ENCODE measurements around the gene NANS. TPM values are rescaled to one million over a fixed set of nuclear protein-coding genes. Genes with fewer than 3 reads are reported as not detected.
A peak's percentile ranks its signal among the peaks of the same experiment; 100 is the strongest.
"Not testable (repeated sequence)": the region's sequence is repeated elsewhere in the genome, so short reads cannot be mapped to it uniquely, and the experiment has no call there.

Gene NANS, protein sequence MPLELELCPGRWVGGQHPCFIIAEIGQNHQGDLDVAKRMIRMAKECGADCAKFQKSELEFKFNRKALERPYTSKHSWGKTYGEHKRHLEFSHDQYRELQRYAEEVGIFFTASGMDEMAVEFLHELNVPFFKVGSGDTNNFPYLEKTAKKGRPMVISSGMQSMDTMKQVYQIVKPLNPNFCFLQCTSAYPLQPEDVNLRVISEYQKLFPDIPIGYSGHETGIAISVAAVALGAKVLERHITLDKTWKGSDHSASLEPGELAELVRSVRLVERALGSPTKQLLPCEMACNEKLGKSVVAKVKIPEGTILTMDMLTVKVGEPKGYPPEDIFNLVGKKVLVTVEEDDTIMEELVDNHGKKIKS
- 54.0 and 57.1 TPM in 2 replicates for total RNA-seq

DNA sequence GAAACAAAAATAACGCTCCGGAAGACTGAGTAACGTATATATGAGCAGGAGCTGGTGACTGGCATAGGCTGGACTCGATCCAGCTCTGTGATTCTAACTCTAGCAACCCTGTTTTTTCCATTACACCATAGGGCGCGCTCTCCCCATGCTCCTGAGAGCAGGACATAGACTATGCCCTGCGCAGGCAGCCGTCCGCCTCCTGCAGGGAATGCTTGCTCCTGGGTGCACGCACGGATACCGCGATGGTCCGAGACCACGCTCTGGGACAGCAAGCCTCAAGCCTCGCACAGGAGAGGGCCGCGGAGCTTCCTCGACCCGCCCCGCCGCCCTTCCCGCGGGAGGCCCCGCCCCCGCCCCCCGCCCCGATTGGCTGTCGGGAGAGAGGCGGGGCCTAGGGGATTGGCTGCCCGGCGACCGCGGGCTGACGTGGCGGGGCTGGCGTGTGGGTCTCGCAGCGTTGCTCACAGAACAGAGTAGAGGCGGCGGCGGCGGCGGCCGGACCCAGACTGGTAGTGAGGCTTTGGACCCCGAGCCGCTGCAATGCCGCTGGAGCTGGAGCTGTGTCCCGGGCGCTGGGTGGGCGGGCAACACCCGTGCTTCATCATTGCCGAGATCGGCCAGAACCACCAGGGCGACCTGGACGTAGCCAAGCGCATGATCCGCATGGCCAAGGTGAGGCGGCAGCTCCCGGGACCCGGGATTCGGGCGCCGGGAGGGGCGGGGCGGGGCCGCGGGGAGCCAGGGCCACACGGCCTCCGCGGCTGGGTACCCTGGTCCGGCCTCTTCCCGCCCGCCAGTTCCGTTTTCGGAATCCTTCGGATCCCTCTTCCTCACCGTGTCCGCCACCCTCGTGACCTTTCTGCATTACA is at the start of gene NANS:
Gene NANS, plus strand, starts transcription at position 464 of the 869 bp plus-strand sequence. Its CDS starts 77 bp downstream, at position 541.
- Mint-ChIP-seq H3K4me3 (peak within 1 kb of the TSS; percentile 93), H3K27me3 (no peaks in the 10 kb centered on the region), H3K36me3 (ENCODE audit: low read depth) (peaks cover 23% of the 10 kb centered on the region), H3K9me3 (no peaks in the 10 kb centered on the region), H3K27ac (peak within 1 kb of the TSS; percentile 97), H3K4me1 (peaks cover 33% of the 10 kb centered on the region)
- intact Hi-C loops (cut with micrococcal nuclease), result loop anchor here (1.0 to 5.0 kb wide), 6 partner anchors 11 to 200 kb away; partner anchors contain the start of genes ANP32B, CORO2A and TRMO
- DNase-seq, result peak; percentile 98

DNA sequence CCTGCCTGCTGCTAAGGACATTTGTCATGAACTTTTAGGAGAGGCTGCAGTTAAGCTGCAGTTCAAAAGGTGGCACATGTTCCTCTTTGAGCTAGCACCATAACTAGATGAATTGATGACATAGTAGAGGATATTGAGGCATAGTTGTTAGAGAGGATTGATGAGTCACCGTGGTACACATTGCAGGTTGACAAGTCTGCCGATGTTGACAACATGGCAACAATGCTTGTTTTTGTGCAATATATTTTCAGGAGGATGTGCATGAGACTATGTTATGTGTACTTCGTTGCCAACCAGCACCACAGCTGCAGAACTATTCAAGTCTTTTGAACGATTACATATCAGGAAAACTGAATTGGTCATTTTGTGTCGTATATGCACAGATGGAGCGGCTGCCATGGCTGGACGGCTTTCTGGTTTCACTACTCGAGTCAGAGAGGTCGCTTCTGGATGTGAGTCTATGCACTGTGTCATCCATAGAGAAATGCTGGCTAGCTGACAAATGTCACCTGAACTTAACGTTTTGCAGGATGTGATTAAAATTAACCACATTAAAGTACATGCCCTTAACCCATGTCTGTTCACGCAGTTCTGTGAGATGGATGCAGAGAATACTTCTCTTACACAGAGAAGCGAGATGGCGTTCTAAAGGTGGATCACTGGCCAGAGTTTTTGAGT is 49.1 kb upstream of the NANS start:
- intact Hi-C loops (cut with micrococcal nuclease), result loop anchor here (2.0 to 10.0 kb wide), 2 partner anchors 21 to 343 kb away; no protein-coding TSS in a partner anchor
- Mint-ChIP-seq H3K36me3 (ENCODE audit: low read depth) (peaks cover 77% of the 10 kb centered on the region), H3K27me3 (no peaks in the 10 kb centered on the region), H3K4me3 (no peak overlapping the region), H3K4me1 (peaks cover 29% of the 10 kb centered on the region), H3K27ac (peak overlapping the region; percentile 73), H3K9me3 (no peaks in the 10 kb centered on the region)
- DNase-seq, result no peak

DNA sequence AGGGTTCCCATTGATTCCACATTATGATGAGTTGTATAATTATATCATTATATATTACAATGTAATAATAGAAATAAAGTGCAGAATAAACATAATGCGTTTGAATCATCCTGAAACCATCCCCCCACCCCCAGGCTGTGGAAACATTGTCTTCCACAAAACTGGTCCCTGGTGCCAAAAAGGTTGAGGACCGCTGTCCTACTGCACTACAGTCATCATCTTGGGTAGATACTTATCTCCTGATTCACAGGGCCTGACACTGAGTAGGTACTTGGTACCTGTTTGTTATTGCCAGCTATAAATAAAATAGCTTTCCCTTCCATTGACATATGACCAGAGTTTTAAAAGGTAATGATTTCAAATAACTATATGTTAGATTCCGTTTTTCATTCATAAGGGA is 47.8 kb upstream of the NANS start:
- no peak overlapping the region for H3K4me3 Mint-ChIP-seq
- H3K4me1 Mint-ChIP-seq, result peaks cover 27% of the 10 kb centered on the region
- H3K36me3 Mint-ChIP-seq (ENCODE audit: low read depth), result peaks cover 77% of the 10 kb centered on the region
- intact Hi-C loops (cut with micrococcal nuclease), result loop anchor here (10.0 kb wide), 1 partner anchor 344 kb away; no protein-coding TSS in a partner anchor
- H3K27ac Mint-ChIP-seq, result no peak overlapping the region
- no peaks in the 10 kb centered on the region for H3K9me3 Mint-ChIP-seq
- DNase-seq, result no peak
- no peaks in the 10 kb centered on the region for H3K27me3 Mint-ChIP-seq

DNA sequence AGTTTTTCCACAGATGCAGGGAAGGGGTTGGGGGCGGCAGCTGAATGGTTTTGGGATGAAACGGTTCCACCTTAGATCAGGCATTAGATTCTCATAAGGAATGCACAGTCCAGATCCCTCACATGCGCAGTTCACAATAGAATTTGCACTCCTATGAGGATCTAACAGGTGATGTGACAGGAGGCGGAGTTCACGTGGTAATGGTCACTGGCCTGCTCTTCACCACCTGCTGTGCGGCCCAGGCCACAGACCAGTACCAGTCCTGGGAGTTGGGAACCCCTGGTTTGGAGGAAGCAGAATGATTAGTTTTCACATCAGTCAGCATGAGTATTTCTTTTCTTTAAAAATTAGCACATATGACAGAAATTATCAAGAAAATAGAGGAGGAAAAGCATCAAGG is 47.1 kb upstream of the NANS start:
- intact Hi-C loops (cut with micrococcal nuclease), result loop anchor here (10.0 kb wide), 1 partner anchor 345 kb away; no protein-coding TSS in a partner anchor

DNA sequence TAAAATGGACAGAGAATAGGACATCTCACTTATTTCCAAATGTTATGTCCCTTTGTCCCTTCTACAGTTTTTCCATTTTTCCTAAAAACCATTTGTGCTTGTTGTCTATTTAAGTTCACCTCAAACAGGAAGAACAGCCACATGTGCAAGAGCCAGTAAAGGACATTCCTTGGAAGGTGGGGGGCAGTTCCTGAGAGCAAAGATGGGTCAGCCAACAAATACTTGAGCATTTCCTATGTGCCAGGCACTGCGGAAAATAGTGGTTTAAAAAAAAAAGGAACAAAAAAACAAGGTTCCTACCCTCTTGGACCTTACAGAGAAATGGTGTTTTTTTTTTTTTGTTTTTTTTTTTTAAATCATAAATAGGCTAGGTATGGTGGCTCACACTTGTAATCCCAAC is 46.6 kb upstream of the NANS start:
- Mint-ChIP-seq H3K4me1 (peaks cover 22% of the 10 kb centered on the region), H3K4me3 (no peak overlapping the region), H3K9me3 (no peaks in the 10 kb centered on the region), H3K27ac (no peak overlapping the region), H3K36me3 (ENCODE audit: low read depth) (peaks cover 74% of the 10 kb centered on the region), H3K27me3 (no peaks in the 10 kb centered on the region)
- DNase-seq, result no peak
- intact Hi-C loops (cut with micrococcal nuclease), result loop anchor here (10.0 kb wide), 1 partner anchor 345 kb away; no protein-coding TSS in a partner anchor

More for the DNA sequence above, 47.1 kb upstream of the NANS start:
- Mint-ChIP-seq H3K9me3 (no peaks in the 10 kb centered on the region), H3K27me3 (no peaks in the 10 kb centered on the region), H3K4me3 (no peak overlapping the region), H3K4me1 (peaks cover 24% of the 10 kb centered on the region), H3K36me3 (ENCODE audit: low read depth) (peaks cover 73% of the 10 kb centered on the region), H3K27ac (peak overlapping the region; percentile 27)
- DNase-seq, result no peak

DNA sequence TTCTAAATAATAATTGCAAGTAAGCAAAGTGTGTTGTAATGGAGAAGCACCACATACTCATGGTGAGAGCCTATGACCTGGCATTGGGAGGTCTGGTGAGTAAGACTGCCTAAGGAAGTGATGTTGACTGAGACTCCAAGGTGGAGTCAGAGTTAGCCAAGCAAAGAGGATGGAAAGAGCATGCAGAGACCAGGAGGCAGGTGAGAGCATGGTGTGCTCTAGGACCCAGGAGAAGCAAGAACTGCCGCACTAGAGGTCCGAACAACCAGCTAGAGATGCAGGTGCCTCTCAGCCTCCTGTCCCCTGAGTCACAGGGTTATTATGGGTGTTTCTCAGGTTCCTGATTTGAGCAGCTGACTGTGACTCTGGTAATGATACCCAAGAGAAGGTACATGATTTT is 46.1 kb upstream of the NANS start:
- Mint-ChIP-seq H3K9me3 (no peaks in the 10 kb centered on the region), H3K27me3 (no peaks in the 10 kb centered on the region), H3K4me1 (peaks cover 21% of the 10 kb centered on the region), H3K4me3 (no peak overlapping the region), H3K27ac (peak overlapping the region; percentile 48), H3K36me3 (ENCODE audit: low read depth) (peaks cover 75% of the 10 kb centered on the region)
- intact Hi-C loops (cut with micrococcal nuclease), result no loop called here
- DNase-seq, result no peak

DNA sequence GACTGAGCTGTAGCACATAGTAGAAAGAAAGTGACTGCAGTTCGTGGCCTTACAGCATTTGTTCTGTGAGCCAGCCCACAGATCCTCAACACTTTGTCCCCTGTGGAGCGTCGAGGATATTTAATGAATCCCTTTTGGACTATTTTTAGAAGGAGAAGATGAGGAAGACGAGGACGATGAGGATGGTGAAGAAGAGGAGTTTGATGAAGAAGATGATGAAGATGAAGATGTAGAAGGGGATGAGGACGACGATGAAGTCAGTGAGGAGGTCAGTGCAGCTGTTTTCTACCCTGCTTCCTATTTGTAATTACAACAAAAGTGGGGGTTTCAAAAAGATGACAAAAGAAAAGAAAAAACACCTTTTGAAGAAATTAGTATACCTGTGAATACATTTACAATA is 45.4 kb upstream of the NANS start:
- peaks cover 19% of the 10 kb centered on the region for H3K4me1 Mint-ChIP-seq
- H3K36me3 Mint-ChIP-seq (ENCODE audit: low read depth), result peaks cover 73% of the 10 kb centered on the region
- H3K4me3 Mint-ChIP-seq, result no peak overlapping the region
- H3K27ac Mint-ChIP-seq, result peak overlapping the region; percentile 1
- no peak for DNase-seq
- no peaks in the 10 kb centered on the region for H3K27me3 Mint-ChIP-seq
- no peaks in the 10 kb centered on the region for H3K9me3 Mint-ChIP-seq
- intact Hi-C loops (cut with micrococcal nuclease), result no loop called here

DNA sequence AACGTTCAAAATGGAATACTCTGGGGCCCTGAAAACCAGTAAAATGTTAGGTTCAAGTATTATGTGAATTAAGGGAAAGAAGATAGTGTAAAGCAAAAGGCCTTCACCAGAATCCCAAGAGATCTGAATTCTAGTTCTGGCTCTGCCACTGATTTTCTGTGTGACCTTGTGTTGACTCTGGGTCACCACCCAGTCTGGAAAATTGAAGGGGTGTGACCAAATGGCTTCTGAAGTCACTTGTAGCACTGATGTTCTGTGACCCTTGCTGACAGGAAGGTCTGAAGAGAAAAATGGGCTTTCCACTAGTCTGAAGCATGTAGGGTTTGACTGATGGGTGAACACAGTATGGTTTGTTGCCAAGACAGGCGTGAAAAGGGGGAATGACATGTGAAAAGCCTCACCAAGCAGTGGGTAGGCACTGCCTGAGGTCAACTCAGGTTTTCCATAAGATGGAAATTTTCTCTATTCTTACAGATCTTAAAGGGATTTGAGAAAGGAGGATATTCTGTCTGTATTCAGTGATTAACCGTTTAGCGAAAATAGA is 40.3 kb upstream of the NANS start:
- Mint-ChIP-seq H3K4me1 (peaks cover 6% of the 10 kb centered on the region), H3K27me3 (no peaks in the 10 kb centered on the region), H3K27ac (no peak overlapping the region), H3K36me3 (ENCODE audit: low read depth) (peaks cover 63% of the 10 kb centered on the region), H3K4me3 (no peak overlapping the region), H3K9me3 (no peaks in the 10 kb centered on the region)
- intact Hi-C loops (cut with micrococcal nuclease), result no loop called here
- no peak for DNase-seq

DNA sequence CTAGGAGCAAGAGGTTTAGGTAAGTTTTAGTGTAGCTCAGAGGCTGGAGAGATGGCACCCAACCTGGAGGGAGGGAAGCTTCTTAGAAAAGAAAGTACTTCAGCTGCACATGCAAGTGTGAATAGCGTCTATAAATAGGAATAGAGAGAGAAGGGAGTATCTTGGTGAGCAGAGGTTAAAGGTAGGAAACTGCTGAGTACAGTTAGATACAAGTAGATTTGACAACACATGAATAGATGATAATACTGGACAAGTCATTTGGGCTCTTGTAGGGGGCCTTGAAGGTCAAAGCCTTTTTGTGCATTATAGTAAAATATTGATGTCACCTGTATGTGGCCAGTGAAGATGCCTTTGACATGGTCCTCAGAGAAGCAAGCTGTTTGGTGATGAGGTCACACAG is 39.2 kb upstream of the NANS start:
- Mint-ChIP-seq H3K4me3 (no peak overlapping the region), H3K36me3 (ENCODE audit: low read depth) (peaks cover 60% of the 10 kb centered on the region), H3K9me3 (no peaks in the 10 kb centered on the region), H3K4me1 (peaks cover 6% of the 10 kb centered on the region), H3K27me3 (no peaks in the 10 kb centered on the region), H3K27ac (peak overlapping the region; percentile 74)
- intact Hi-C loops (cut with micrococcal nuclease), result no loop called here
- no peak for DNase-seq

DNA sequence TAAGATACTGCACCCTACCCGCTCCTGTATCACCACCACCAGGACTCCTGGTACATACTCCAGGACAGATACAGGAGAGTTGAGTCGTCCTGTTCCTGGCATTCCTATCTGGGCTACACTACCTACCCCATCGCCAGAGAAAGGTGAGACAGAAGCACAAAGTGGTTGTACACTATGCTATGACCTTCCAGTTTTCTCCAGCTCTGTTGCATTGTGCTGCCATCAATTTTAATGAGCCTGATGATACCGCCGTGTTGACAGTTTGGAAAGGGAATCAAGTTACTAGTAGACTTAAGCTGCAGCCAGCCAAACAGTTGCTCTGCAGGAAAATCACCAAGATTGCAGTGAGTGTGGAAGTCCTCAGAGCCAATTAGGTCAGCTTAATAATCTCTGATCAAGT is 38.2 kb upstream of the NANS start:
- Mint-ChIP-seq H3K27me3 (no peaks in the 10 kb centered on the region), H3K27ac (no peak overlapping the region)
- intact Hi-C loops (cut with micrococcal nuclease), result no loop called here

DNA sequence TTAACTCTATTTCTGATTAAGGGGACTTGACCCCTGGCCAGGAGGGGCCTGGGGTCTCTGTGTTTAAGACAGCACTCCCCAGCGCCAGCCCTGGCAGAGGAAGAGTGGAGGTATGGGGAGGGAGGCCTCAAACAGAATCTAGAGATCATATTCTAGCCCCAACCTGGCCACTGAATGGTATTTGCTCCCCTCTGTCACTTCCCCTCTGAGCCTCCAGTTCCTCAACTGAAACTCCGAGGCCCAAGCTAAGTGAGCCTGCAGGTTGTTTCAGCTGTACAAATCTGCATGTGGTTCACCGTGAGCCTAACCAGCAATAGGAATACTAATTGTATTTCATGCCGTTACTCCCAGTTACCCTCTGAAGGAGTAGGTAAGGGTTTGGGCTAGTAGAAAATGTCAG is 37.4 kb upstream of the NANS start:
- no peaks in the 10 kb centered on the region for H3K9me3 Mint-ChIP-seq
- no peak overlapping the region for H3K4me3 Mint-ChIP-seq
- H3K27me3 Mint-ChIP-seq, result no peaks in the 10 kb centered on the region
- DNase-seq, result no peak
- H3K4me1 Mint-ChIP-seq, result peaks cover 6% of the 10 kb centered on the region
- H3K27ac Mint-ChIP-seq, result no peak overlapping the region
- intact Hi-C loops (cut with micrococcal nuclease), result no loop called here
- peaks cover 53% of the 10 kb centered on the region for H3K36me3 Mint-ChIP-seq (ENCODE audit: low read depth)

More for the DNA sequence above, 38.2 kb upstream of the NANS start:
- H3K4me1 Mint-ChIP-seq, result peaks cover 6% of the 10 kb centered on the region
- no peak overlapping the region for H3K4me3 Mint-ChIP-seq
- H3K36me3 Mint-ChIP-seq (ENCODE audit: low read depth), result peaks cover 56% of the 10 kb centered on the region
- DNase-seq, result no peak
- no peaks in the 10 kb centered on the region for H3K9me3 Mint-ChIP-seq

DNA sequence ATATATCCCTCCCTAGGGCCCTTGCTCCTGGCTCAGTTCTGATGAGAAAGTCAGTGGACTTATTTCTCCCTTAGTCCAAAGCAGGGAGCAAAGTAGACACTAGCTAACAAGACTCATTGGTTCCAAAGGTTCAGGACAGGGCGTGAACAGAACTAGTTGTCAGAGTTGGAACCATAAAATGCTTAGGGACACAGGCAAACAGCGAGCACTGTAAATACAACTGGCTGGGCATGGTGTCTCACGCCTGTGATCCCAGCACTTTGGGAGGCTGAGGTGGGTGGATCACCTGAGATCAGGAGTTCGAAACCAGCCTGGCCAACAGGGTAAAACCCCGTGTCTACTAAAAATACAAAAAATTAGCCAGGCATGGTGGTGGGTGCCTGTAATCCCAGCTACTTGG is 36.7 kb upstream of the NANS start:
- peaks cover 48% of the 10 kb centered on the region for H3K36me3 Mint-ChIP-seq (ENCODE audit: low read depth)
- H3K9me3 Mint-ChIP-seq; H3K4me1 Mint-ChIP-seq; H3K27ac Mint-ChIP-seq; H3K27me3 Mint-ChIP-seq; DNase-seq; intact Hi-C loops (cut with micrococcal nuclease); H3K4me3 Mint-ChIP-seq: not testable (repeated sequence)

DNA sequence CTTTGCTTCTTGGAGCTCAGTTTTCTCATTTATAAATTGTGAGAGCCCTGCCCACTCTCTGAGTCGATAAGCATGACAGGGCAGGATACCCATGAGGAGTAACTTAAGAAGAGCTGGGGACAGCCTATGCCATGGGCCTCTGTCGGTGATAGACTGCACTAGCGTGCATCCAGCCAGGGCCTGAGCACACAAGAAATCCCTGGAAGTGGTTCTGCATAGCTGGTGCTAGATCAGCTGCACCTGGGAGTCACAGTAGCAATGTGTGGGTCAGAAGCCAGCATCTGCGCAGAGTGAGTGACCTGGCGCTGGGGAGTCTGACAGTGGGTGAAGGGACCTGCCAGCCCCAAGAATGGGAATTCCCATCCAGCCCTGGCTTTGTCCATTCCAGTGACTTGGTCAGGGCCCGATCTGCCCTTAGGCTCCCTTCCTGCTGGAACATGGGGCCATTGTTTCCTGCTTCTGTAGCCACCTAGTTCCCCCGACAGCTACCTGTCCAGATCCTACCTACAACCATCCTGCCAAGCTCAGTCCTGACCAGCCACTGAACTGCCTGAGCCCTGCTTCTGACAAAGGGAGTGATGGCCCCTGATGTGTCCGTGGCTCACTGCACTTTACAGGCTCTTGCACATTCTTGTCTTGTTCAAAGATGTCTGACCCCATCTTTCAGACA is 35.9 kb upstream of the NANS start:
- no peaks in the 10 kb centered on the region for H3K9me3 Mint-ChIP-seq
- no peaks in the 10 kb centered on the region for H3K27me3 Mint-ChIP-seq
- intact Hi-C loops (cut with micrococcal nuclease), result no loop called here
- no peak for DNase-seq
- H3K4me3 Mint-ChIP-seq, result no peak overlapping the region
- peaks cover 6% of the 10 kb centered on the region for H3K4me1 Mint-ChIP-seq
- peaks cover 42% of the 10 kb centered on the region for H3K36me3 Mint-ChIP-seq (ENCODE audit: low read depth)
- peak overlapping the region; percentile 46 for H3K27ac Mint-ChIP-seq
